HepG2 (cell line): ENCODE data around the gene FAM3B. TPM values are rescaled to one million over a fixed set of nuclear protein-coding genes. Genes with fewer than 3 reads are reported as not detected.
A peak's percentile ranks its signal among the peaks of the same experiment; 100 is the strongest.

Experiments
- ARNT2 ChIP-seq: sonication (generic); formaldehyde crosslinking; IDR thresholded peaks from 2 replicates; pipeline ENCODE4 v1.8.0; 2022; ENCODE audit warnings: mild to moderate bottlenecking, low read depth, missing genetic modification reagents, moderate library complexity
- ATRX ChIP-seq: sonication (generic); formaldehyde crosslinking; IDR thresholded peaks from 2 replicates; pipeline ENCODE4 v1.4.0; 2020; ENCODE audit warnings: missing genetic modification reagents, borderline replicate concordance
- BATF2 ChIP-seq: sonication (generic); formaldehyde crosslinking; IDR thresholded peaks from 2 replicates; pipeline ENCODE4 v1.8.0; 2022; ENCODE audit warnings: mild to moderate bottlenecking, missing genetic modification reagents, moderate library complexity
- CREBL2 ChIP-seq: sonication (generic); formaldehyde crosslinking; IDR thresholded peaks from 2 replicates; pipeline ENCODE4 v1.8.1; 2023; ENCODE audit warnings: missing genetic modification reagents, mild to moderate bottlenecking, borderline replicate concordance
- DNMT1 ChIP-seq: sonication (generic); formaldehyde crosslinking; IDR thresholded peaks from 2 replicates; pipeline ENCODE4 v1.5.1; 2020; ENCODE audit warnings: mild to moderate bottlenecking, missing genetic modification reagents
- DZIP1 ChIP-seq: sonication (generic); formaldehyde crosslinking; IDR thresholded peaks from 2 replicates; pipeline ENCODE4 v1.5.0; 2020; ENCODE audit warnings: mild to moderate bottlenecking, missing genetic modification reagents
- EED ChIP-seq: sonication (generic); formaldehyde crosslinking; IDR thresholded peaks from 2 replicates; pipeline ENCODE4 v1.5.0; 2020; ENCODE audit warnings: mild to moderate bottlenecking, missing genetic modification reagents
- HHEX ChIP-seq: IDR thresholded peaks from 2 replicates; pipeline ENCODE4 v1.6.1; 2016; ENCODE audit warnings: control low read depth
- KLF6 ChIP-seq: IDR thresholded peaks from 2 replicates; pipeline ENCODE4 v1.8.0; 2016; ENCODE audit warnings: missing biosample characterization, missing genetic modification reagents
- MAFF ChIP-seq: IDR thresholded peaks from 2 replicates; pipeline ENCODE4 v1.6.1; 2011; ENCODE audit warnings: low read depth, low read length, improper control_type of control experiment
- MTA3 ChIP-seq: sonication (generic); formaldehyde crosslinking; IDR thresholded peaks from 2 replicates; pipeline ENCODE4 v1.4.0; 2020; ENCODE audit warnings: missing genetic modification reagents
- NONO ChIP-seq, 2 experiments: fragments of 450-650 bp in 1 of 2; sonication (generic) in 1 of 2; formaldehyde crosslinking in 1 of 2; IDR thresholded peaks in 1 of 2; conservative IDR thresholded peaks in 1 of 2; 2 replicates each; pipeline versions ENCODE4 v1.6.1 to v1.8.0; 2017 to 2022; ENCODE audit warnings: mild to moderate bottlenecking in 1 of 2, missing genetic modification reagents in 1 of 2, moderate library complexity in 1 of 2
- REST ChIP-seq, 2 experiments: IDR thresholded peaks; 2 replicates each; pipeline ENCODE4 v1.6.1; 2011 to 2012; ENCODE audit warnings: low read length in 2 of 2, borderline replicate concordance in 1 of 2, low read depth in 1 of 2, mild to moderate bottlenecking in 1 of 2, moderate library complexity in 1 of 2
- RFX1 ChIP-seq: fragments of 450-650 bp; IDR thresholded peaks from 2 replicates; pipeline ENCODE4 v1.6.1; 2017
- RNF2 ChIP-seq: fragments of 450-650 bp; conservative IDR thresholded peaks from 2 replicates; pipeline ENCODE4 v1.6.1; 2016; ENCODE audit warnings: low read depth
- SP4 ChIP-seq: sonication (generic); formaldehyde crosslinking; IDR thresholded peaks from 2 replicates; pipeline ENCODE4 v1.8.1; 2023; ENCODE audit warnings: mild to moderate bottlenecking, missing genetic modification reagents
- SRSF1 ChIP-seq: fragments of 200-400 bp; formaldehyde crosslinking; optimal IDR thresholded peaks from 2 replicates; pipeline ENCODE3; 2017; ENCODE audit warnings: mild to moderate bottlenecking, low read depth, low read length, moderate library complexity
- SRSF9 ChIP-seq: fragments of 200-400 bp; formaldehyde crosslinking; IDR thresholded peaks from 2 replicates; pipeline ENCODE4 v1.6.1; 2018; ENCODE audit warnings: borderline replicate concordance, mild to moderate bottlenecking, low read depth, low read length; ENCODE audit not compliant: insufficient read depth, poor library complexity, severe bottlenecking
- STAT5B ChIP-seq: sonication (generic); formaldehyde crosslinking; IDR thresholded peaks from 2 replicates; pipeline ENCODE4 v1.4.0; 2020; ENCODE audit warnings: missing genetic modification reagents
- ZMYM3 ChIP-seq: sonication (generic); formaldehyde crosslinking; IDR thresholded peaks from 2 replicates; pipeline ENCODE4 v1.5.1; 2020; ENCODE audit warnings: mild to moderate bottlenecking, missing genetic modification reagents
- ZNF121 ChIP-seq: sonication (generic); formaldehyde crosslinking; IDR thresholded peaks from 2 replicates; pipeline ENCODE4 v1.5.0; 2020; ENCODE audit warnings: mild to moderate bottlenecking, missing genetic modification reagents
- ZNF547 ChIP-seq: sonication (generic); formaldehyde crosslinking; IDR thresholded peaks from 2 replicates; pipeline ENCODE4 v1.5.1; 2020; ENCODE audit warnings: mild to moderate bottlenecking, missing genetic modification reagents
- ZNF839 ChIP-seq: sonication (generic); formaldehyde crosslinking; IDR thresholded peaks from 2 replicates; pipeline ENCODE4 v1.4.0; 2020; ENCODE audit warnings: missing genetic modification reagents, mild to moderate bottlenecking, borderline replicate concordance
- polyA plus RNA-seq, 8 experiments: library from polyadenylated mRNA; depleted of rRNA in 3 of 8; stranded (reverse) in 7 of 8; unstranded in 1 of 8; fragments of >200 nt; fragmentation: Illumina TruSeq in 4 of 8; extraction: Trizol in 4 of 8; gene quantifications; 2 replicates each; pipeline versions ENCODE4 v1.2.1 to v1.2.3, GENCODE V29; 2011 to 2016; ENCODE audit warnings: low read depth in 4 of 8, missing spikeins in 1 of 8, mixed read lengths in 1 of 8; ENCODE audit not compliant: insufficient read depth in 1 of 8
- total RNA-seq, 5 experiments: library from RNA; depleted of rRNA; stranded (reverse); fragments of >200 nt; fragmentation: Illumina TruSeq; extraction: Trizol; gene quantifications; 2 replicates each; pipeline ENCODE4 v1.2.3, GENCODE V29; 2016; ENCODE audit warnings: low read depth in 1 of 5
- TF ChIP-seq, protein P1 (sequence below): IDR thresholded peaks from 2 replicates; pipeline ENCODE4 v1.6.1; 2012; ENCODE audit warnings: inconsistent platforms

The FAM3B gene
- total and polyA plus RNA-seq, 2 of the 13 experiments (the other 11 are each of a cell fraction or from before 2014, with no cell fraction given) = 46.5 to 62.0 TPM

- no peak for TF ChIP-seq REST (IDR thresholded peaks at IDR 0.05; ENCODE audit: borderline replicate concordance in 1 of 2, low read depth in 1 of 2, low read length in 2 of 2)
- TF ChIP-seq SRSF1 = no peak
- no peak for TF ChIP-seq ZNF121
- TF ChIP-seq STAT5B = no peak
- TF ChIP-seq, protein P1, sequence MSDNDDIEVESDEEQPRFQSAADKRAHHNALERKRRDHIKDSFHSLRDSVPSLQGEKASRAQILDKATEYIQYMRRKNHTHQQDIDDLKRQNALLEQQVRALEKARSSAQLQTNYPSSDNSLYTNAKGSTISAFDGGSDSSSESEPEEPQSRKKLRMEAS = no peak
- TF ChIP-seq ATRX = no peak
- no peak for TF ChIP-seq CREBL2 (CRISPR knock-in tag)
- TF ChIP-seq ZNF839 (CRISPR knock-in tag) = no peak
- no peak for TF ChIP-seq KLF6 (CRISPR knock-in tag)
- no peak for TF ChIP-seq SRSF9
- TF ChIP-seq MAFF = no peak
- TF ChIP-seq DNMT1 (CRISPR knock-in tag) = no peak
- no peak for TF ChIP-seq BATF2 (CRISPR knock-in tag)
- peak; percentile 37; the same call in 1 of the 2 replicates for TF ChIP-seq ZMYM3 (CRISPR knock-in tag)
- no peak for TF ChIP-seq DZIP1
- TF ChIP-seq NONO (IDR thresholded peaks at IDR 0.05) = no peak
- no peak for TF ChIP-seq NONO (CRISPR knock-in tag; conservative IDR thresholded peaks at IDR 0.05)
- TF ChIP-seq MTA3 (CRISPR knock-in tag) = no peak
- no peak for TF ChIP-seq RFX1
- no peak for TF ChIP-seq EED (CRISPR knock-in tag)
- TF ChIP-seq ZNF547 = no peak
- no peak for TF ChIP-seq RNF2
- TF ChIP-seq HHEX (CRISPR knock-in tag) = no peak
- no peak for TF ChIP-seq ARNT2 (CRISPR knock-in tag)
- TF ChIP-seq SP4 (CRISPR knock-in tag) = 0 out of 2 replicates have a peak, but pooled peaks have one; percentile 14
Observed at GRCh38 chr21:41321211-41321907, 4.8 kb downstream of the FAM3B start (continued).
